ENCODE results near the gene AFG1L. TPM values are rescaled to one million over a fixed set of nuclear protein-coding genes. Genes with fewer than 3 reads are reported as not detected.

AFG1L gene
- total and polyA plus RNA-seq, 11 donors: 1.9 to 16.6 (median 10.9) TPM

GRCh38 chr6:108523697-108524096 lies 228.8 kb downstream of the AFG1L start:
- intact Hi-C loops (cut with DNase I): loop anchor here in 4 of 10 donors (5.0 to 10.0 kb wide), 3 partner anchors 539 to 549 kb away; no protein-coding TSS in a partner anchor
- Histone ChIP-seq H3K4me1 (no peaks in the 10 kb centered on the region), H3K4me3 (no peak overlapping the region), H3K9me3 (no peaks in the 10 kb centered on the region), H3K27me3 (no peaks in the 10 kb centered on the region), H3K36me3 (peaks cover 0 to 35% (median 15%) of the 10 kb centered on the region in 9 donors), H3K27ac (no peak overlapping the region)
- DNase-seq (no peak), ATAC-seq (no peak)
- 92 to 96% (median 94%) methylated on average over 2 of the region's 2 CpGs for WGBS, 4 donors
- TF ChIP-seq CTCF (IDR thresholded peaks at IDR 0.05) (no peak), POLR2A (IDR thresholded peaks at IDR 0.05) (no peak)

GRCh38 chr6:108524528-108525248 lies 229.8 kb downstream of the AFG1L start:
- peaks cover 0 to 31% (median 15%) of the 10 kb centered on the region in 9 donors for H3K36me3 ChIP-seq
- intact Hi-C loops (cut with DNase I): loop anchor here (5.0 to 10.0 kb wide), 5 partner anchors 412 to 550 kb away; no protein-coding TSS in a partner anchor
- no peaks in the 10 kb centered on the region for H3K27me3 ChIP-seq
- H3K4me1 ChIP-seq: no peaks in the 10 kb centered on the region
- TF ChIP-seq POLR2A (IDR thresholded peaks at IDR 0.05) (no peak), CTCF (IDR thresholded peaks at IDR 0.05) (no peak)
- 81 to 88% (median 86%) methylated on average over 5 of the region's 5 CpGs for WGBS, 4 donors
- ATAC-seq: no peak
- H3K4me3 ChIP-seq: no peak overlapping the region
- H3K9me3 ChIP-seq: no peaks in the 10 kb centered on the region
- no peak for DNase-seq
- H3K27ac ChIP-seq: no peak overlapping the region

GRCh38 chr6:108526739-108527174 lies 231.9 kb downstream of the AFG1L start:
- ATAC-seq (peak in 3 of 4 donors; percentile 42 to 49 (median 45)), DNase-seq (no peak)
- H3K27ac ChIP-seq: no peak overlapping the region

More at GRCh38 chr6:108526739-108527174, 231.9 kb downstream of the AFG1L start:
- intact Hi-C loops (cut with DNase I): loop anchor here (1.0 to 10.0 kb wide), 7 partner anchors 413 to 552 kb away; no protein-coding TSS in a partner anchor
- Histone ChIP-seq H3K36me3 (peaks cover 0 to 17% (median 13%) of the 10 kb centered on the region in 9 donors), H3K4me1 (peaks cover 0 to 4% (median 0%) of the 10 kb centered on the region in 12 donors), H3K27me3 (no peaks in the 10 kb centered on the region), H3K4me3 (no peak overlapping the region), H3K9me3 (no peaks in the 10 kb centered on the region)
- WGBS, 4 donors: 71 to 85% (median 78%) methylated on average over 7 of the region's 7 CpGs
- no peak for TF ChIP-seq POLR2A (IDR thresholded peaks at IDR 0.05)
- peak; percentile 59 to 87 (median 82) for TF ChIP-seq CTCF (IDR thresholded peaks at IDR 0.05)

Data from heart left ventricle (tissue), 16 donors.